GM06990 (cell line): Measurements from ENCODE around the gene MAN2A2.

Source experiments
- DNase-seq: peaks from one replicate; pipeline ENCODE4 v3.0.0-alpha.2; 2011; ENCODE audit not compliant: insufficient read length; ENCODE audit errors: extremely low read depth
- H3K27me3 ChIP-seq: replicated peaks from 2 replicates; pipeline ENCODE4 v1.6.0; 2011; ENCODE audit warnings: low read length; ENCODE audit not compliant: control insufficient read depth, insufficient read depth
- H3K36me3 ChIP-seq: 2 replicates; pipeline ENCODE4 v1.5.1; 2011; ENCODE audit warnings: low read length; ENCODE audit not compliant: control insufficient read depth, insufficient read depth
- H3K4me3 ChIP-seq: replicated peaks from 2 replicates; pipeline ENCODE4 v1.5.1; 2011; ENCODE audit warnings: low read depth, mild to moderate bottlenecking, control low read depth, low read length
- TF ChIP-seq, protein P1 (sequence below): IDR thresholded peaks from 2 replicates; pipeline ENCODE4 v1.5.1; 2011; ENCODE audit warnings: low read length, control low read depth, mild to moderate bottlenecking, inconsistent platforms; ENCODE audit not compliant: insufficient read depth, poor library complexity, severe bottlenecking

Gene MAN2A2

DNA sequence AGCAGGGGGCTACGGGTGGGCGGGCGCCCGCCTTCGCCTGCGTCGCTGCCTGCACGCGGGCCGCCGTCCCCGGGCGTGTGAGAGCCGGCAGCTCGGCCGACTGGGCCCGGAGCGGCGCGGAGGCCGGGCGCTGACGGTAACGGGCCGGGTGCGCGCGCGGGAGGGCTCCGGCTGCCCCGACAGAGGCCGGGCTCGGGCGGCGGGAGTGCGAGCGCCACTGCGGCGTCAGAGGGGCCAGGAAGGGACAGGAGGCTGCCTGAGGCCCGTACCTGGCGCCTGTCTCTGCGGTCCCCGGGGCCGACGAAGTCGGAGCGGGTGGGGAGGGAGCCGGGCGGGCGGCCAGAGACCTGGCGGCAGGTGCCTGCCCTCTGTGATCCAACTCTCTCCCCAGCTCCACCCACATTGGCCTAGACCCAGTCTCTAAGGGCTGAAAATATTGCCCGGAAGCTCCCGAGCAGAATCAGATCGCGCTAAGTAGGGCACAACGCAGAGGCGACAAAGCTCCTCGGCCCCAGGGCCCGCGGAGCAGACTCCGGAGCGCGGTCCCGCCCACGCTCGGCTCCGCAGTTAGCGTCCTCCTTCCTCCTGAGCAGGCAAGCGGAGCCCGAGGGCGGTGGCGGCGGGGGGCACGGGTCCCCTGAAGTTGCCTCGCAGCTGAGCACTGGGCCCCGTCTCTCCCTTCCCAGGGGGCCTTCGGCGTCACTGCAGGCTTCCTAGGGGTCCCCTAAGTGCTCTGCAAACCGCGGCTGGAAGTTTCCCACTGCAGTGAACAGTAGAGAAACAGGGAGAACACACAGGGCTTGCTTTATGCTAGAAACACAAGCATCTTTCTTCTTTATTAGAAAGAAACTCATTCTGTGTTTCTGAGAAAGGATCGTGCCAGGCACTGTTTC lies at the start of gene MAN2A2:
Gene MAN2A2 (plus strand): TSS at position 463 of the 893 bp plus-strand sequence. CDS start 906 bp downstream, outside the sequence.
- H3K36me3 ChIP-seq, result peaks cover 28% of the 10 kb centered on the region
- TF ChIP-seq, protein P1, sequence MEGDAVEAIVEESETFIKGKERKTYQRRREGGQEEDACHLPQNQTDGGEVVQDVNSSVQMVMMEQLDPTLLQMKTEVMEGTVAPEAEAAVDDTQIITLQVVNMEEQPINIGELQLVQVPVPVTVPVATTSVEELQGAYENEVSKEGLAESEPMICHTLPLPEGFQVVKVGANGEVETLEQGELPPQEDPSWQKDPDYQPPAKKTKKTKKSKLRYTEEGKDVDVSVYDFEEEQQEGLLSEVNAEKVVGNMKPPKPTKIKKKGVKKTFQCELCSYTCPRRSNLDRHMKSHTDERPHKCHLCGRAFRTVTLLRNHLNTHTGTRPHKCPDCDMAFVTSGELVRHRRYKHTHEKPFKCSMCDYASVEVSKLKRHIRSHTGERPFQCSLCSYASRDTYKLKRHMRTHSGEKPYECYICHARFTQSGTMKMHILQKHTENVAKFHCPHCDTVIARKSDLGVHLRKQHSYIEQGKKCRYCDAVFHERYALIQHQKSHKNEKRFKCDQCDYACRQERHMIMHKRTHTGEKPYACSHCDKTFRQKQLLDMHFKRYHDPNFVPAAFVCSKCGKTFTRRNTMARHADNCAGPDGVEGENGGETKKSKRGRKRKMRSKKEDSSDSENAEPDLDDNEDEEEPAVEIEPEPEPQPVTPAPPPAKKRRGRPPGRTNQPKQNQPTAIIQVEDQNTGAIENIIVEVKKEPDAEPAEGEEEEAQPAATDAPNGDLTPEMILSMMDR, result no peak
- DNase-seq, result peak; percentile 84

DNA sequence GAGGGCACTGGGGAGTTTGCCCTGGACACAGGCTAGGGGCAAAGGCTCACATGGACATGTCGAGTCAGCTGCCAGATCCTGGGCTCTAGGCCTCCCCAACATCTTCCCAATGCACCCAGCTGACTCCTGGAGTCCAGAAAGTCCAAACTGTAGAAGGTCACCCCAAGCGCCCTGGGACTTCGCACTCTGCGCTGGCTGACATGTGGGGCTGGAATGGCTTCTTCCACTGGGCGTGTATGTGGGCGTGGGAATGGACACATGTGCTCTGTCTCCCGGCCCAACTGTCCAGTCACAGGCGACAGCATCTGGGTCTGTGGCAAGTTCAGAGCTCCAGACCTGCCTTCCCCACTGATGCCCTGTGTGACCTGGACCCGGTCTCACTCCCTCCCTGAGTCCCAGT lies 48.0 kb upstream of the MAN2A2 start:
- no peaks in the 10 kb centered on the region for H3K27me3 ChIP-seq
- TF ChIP-seq, protein P1, result no peak
- DNase-seq, result no peak
- H3K36me3 ChIP-seq, result no peaks in the 10 kb centered on the region
- H3K4me3 ChIP-seq, result no peak overlapping the region

More for the DNA sequence above, at the start of gene MAN2A2:
- H3K27me3 ChIP-seq, result no peaks in the 10 kb centered on the region
- H3K4me3 ChIP-seq, result peak within 1 kb of the TSS; percentile 80

DNA sequence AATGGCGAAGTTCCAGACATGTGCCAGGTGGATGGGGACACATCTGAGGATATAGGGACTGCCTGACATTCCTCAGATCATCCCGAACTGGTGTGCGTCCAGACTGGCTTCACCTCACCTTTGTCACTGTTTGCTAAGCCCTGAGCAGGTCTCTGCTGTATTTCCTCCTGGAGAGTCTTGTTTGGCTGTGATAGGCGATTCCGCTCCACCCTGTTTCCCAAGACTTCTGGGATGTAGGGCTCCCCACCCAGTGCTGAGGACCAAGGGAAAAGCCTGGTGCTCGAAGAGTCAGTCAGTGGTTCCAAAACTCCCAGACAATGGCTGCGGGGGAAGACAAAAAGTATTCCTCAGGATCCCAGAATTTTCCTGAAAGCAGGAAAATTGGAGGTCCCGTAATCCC lies 45.8 kb upstream of the MAN2A2 start:
- TF ChIP-seq, protein P1, result no peak
- H3K4me3 ChIP-seq, result no peak overlapping the region
- no peaks in the 10 kb centered on the region for H3K36me3 ChIP-seq
- DNase-seq, result no peak
- no peaks in the 10 kb centered on the region for H3K27me3 ChIP-seq

DNA sequence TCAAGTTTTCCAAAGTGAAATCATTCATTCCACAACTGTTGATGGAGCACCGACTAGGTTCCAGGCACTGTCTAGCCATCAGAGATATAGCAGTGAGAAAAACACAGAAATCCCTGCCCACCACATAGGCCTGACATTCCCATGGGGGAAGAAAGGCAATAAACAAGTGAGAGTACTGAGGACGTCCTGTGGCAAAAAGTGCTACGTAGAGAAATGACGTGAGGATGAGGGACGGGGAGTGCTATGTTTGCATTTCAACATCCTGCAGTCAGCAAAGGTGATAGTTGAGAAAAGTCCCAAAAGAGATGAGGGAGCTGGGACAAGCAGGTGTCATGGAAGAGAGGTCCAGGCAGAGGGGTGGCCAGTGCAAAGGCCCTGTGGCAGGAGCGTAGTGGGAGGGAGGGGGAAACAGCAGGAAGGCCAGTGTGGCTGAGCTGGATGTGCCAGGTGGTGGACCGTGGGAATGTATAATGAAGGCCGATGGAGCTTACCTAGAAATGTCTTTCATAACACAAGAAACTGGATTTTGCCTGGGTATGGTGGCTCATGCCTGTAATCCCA lies 45.1 kb upstream of the MAN2A2 start:
- TF ChIP-seq, protein P1, result no peak
- no peak overlapping the region for H3K4me3 ChIP-seq
- no peak for DNase-seq
- H3K36me3 ChIP-seq, result no peaks in the 10 kb centered on the region
- H3K27me3 ChIP-seq, result no peaks in the 10 kb centered on the region

DNA sequence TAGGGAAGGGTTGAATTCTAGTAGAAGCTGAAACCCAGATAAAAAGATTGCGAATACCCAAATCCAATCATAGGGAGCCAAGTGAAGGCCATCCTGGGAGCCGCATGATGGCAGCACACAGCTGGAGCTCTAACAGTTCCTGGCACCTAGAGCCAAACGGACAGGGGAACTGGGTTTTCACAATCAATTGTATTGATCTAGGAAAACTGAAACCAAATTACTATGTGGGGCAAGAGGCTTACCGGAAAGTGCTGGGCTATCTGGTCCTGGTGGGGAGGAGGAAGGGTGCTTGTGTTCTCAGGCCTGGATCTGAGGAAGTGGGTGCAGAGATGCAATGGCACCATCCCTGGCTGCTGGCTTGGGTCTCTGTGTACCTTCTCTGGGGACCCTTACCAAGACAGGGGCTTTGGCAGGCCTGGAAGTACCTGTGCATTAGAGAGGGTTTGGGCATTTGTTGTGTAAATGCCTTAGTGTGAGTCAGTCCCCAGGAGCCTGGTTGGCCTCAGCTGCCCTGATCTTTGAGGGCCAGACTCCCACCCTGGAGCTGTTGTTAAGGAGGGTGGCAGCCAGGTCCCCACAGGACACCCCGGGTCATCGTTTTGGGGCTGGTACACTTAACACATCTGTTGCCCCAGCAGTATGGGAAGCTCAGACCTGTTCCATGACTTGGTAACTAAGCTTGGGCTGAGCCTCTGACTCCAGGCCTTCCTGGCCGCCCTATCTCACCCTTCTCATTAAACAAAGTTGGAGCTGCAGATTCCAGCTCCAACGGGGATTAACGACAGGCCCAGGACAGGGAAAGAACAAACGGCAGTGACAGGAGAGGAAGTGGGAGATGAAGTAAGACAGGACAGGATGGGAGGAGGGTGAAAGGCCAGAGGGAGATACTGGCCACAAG lies 43.6 kb upstream of the MAN2A2 start:
- DNase-seq, result no peak

More for the DNA sequence above, 43.6 kb upstream of the MAN2A2 start:
- Histone ChIP-seq H3K4me3 (no peak overlapping the region), H3K36me3 (no peaks in the 10 kb centered on the region), H3K27me3 (no peaks in the 10 kb centered on the region)
- TF ChIP-seq, protein P1, result no peak
